ENCODE measurements around the gene PFKFB2.

PFKFB2 gene

DNA sequence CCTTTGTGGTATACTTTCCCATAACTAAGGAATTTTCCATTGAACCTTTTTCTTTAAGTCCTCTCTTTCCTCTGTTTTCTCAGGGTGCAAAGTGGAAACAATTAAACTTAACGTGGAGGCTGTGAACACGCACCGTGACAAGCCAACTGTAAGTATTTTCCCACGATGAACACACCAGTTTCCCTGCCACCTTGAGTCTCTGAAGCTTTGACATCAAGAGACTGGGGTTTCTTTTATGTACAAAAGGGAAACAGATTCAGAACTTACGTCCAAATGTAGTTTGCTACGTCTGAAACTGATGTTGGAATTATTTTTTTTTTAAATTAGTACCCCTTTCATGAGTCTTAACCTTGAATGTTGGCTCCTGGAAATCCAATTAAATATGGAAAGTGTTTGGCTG, 18.4 kb downstream of the PFKFB2 start:
- H3K4me1 ChIP-seq (ENCODE audit: control insufficient read depth in 1 of 2, insufficient read depth in 2 of 2, low read length in 2 of 2): no peaks in the 10 kb centered on the region
- H3K27ac ChIP-seq (ENCODE audit: low read length): no peak overlapping the region
- H3K4me3 ChIP-seq (ENCODE audit: low read depth in 1 of 2, low read length in 2 of 2): no peak overlapping the region
- H3K36me3 ChIP-seq (ENCODE audit: control insufficient read depth in 1 of 2, insufficient read depth in 2 of 2, low read length in 2 of 2): peaks cover 42 to 79% of the 10 kb centered on the region in 2 donors
- H3K27me3 ChIP-seq (ENCODE audit: low read depth, low read length): no peaks in the 10 kb centered on the region
- no peaks in the 10 kb centered on the region for H3K9me3 ChIP-seq (ENCODE audit: control insufficient read depth in 1 of 2, low read length in 2 of 2)

DNA sequence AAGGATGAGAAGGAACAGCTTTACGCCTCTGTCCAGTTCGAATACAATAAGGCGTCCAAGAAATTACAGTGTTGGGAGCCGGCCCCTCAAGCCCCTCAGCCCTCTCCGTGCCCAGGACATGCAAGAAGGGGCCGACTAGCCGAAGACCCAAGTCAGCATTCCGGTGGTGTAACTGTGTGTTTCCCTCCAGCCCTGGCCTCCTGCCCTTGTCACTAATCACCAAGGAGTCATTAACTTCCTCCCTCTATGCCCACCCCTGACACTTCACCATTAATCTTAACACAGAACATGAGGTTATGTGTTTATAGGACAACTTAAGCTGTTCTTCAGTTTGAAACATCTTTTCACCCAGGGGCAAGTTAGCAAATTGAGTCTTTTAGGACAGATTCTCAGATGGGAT, 19.2 kb downstream of the PFKFB2 start:
- no peaks in the 10 kb centered on the region for H3K27me3 ChIP-seq (ENCODE audit: low read depth, low read length)
- peaks cover 42 to 71% of the 10 kb centered on the region in 2 donors for H3K36me3 ChIP-seq (ENCODE audit: control insufficient read depth in 1 of 2, insufficient read depth in 2 of 2, low read length in 2 of 2)
- H3K9me3 ChIP-seq (ENCODE audit: control insufficient read depth in 1 of 2, low read length in 2 of 2): no peaks in the 10 kb centered on the region
- H3K4me3 ChIP-seq (ENCODE audit: low read depth in 1 of 2, low read length in 2 of 2): no peak overlapping the region
- H3K4me1 ChIP-seq (ENCODE audit: control insufficient read depth in 1 of 2, insufficient read depth in 2 of 2, low read length in 2 of 2): no peaks in the 10 kb centered on the region
- no peak overlapping the region for H3K27ac ChIP-seq (ENCODE audit: low read length)

DNA sequence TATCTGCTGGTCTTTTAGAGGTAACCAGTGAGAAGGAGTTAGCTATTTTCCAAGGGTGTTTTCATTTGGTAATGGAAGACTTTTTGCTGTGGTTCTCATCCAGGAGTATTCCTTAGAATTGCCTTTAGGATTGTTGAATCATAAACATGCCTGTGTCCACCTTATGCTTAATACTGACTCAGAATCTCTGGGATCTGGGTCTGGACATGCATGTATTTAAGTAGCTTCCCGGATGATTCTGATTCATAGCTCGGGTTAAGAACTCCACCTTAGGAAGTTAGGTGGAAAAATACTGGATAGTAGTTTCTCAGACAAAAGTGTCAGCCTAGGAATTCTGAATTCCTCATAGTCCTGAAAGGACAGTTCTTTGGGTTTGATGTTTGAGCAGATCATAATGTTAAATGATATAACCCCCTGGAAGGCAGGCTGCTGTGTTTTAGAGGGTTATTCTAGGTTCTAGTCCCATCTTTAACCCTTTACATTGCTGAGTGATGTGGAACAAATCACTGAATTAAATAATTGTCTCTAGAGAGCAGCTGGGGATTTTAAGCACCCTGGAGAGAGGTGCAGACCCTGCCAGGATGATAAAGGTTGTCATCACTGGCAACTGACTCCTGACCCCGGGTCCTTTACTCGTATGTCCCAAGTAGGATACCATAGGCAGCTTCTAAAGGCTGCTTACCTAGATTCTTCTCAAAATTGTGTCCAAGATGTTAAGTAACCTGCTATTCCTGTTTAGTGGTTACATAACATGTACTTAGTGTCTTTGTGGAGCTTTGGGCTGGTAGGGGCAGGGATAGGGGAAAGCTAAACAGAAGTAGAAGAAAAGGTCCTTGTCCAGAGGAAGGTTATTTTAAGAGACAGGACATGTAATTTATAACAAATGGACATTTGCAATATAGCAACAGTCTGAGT, 21.1 kb downstream of the PFKFB2 start:
- Histone ChIP-seq H3K4me1 (ENCODE audit: control insufficient read depth in 1 of 2, insufficient read depth in 2 of 2, low read length in 2 of 2) (no peaks in the 10 kb centered on the region), H3K27ac (ENCODE audit: low read length) (no peak overlapping the region), H3K36me3 (ENCODE audit: control insufficient read depth in 1 of 2, insufficient read depth in 2 of 2, low read length in 2 of 2) (peaks cover 33 to 60% of the 10 kb centered on the region in 2 donors), H3K27me3 (ENCODE audit: low read depth, low read length) (no peaks in the 10 kb centered on the region), H3K4me3 (ENCODE audit: low read depth in 1 of 2, low read length in 2 of 2) (no peak overlapping the region), H3K9me3 (ENCODE audit: control insufficient read depth in 1 of 2, low read length in 2 of 2) (no peaks in the 10 kb centered on the region)

DNA sequence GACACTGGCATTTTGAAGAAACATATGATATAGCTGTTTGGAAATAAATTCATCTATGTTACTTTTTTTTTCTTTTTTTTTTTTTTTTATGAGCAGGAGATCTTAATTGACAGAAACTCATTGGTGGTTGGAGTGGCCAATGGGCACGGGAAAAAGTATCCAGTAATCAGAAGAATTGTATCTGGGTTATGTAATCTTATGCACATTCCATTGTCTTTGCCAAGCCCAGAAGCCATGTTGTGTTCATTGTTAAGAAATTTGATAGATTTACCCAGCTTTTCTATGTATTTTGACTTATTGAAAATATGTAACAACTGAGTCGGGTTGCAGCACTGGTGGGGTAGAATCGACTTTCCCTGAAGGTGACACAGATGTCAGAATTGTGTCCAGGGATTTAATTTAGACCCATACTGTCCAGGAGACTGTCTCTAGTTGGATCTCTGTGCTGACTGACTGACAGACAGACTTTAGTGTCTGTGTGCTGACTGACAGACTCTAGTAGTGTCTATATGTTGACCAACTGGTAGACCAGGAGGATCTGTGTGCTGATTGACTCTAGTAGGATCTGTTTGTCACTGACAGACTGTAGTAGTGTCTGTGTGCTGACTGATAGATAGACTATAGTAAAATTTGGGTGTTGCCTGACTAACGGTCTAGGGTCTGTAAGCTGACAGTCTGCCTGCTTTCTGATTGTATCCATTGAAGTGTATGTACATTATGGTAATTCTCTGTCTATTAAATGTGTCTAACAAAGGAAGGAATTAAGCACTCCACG, 23.3 kb downstream of the PFKFB2 start:
- no peak overlapping the region for H3K4me3 ChIP-seq (ENCODE audit: low read depth in 1 of 2, low read length in 2 of 2)
- peaks cover 22 to 46% of the 10 kb centered on the region in 2 donors for H3K36me3 ChIP-seq (ENCODE audit: control insufficient read depth in 1 of 2, insufficient read depth in 2 of 2, low read length in 2 of 2)
- no peaks in the 10 kb centered on the region for H3K4me1 ChIP-seq (ENCODE audit: control insufficient read depth in 1 of 2, insufficient read depth in 2 of 2, low read length in 2 of 2)
- H3K27me3 ChIP-seq (ENCODE audit: low read depth, low read length): no peaks in the 10 kb centered on the region
- H3K27ac ChIP-seq (ENCODE audit: low read length): no peak overlapping the region
- H3K9me3 ChIP-seq (ENCODE audit: control insufficient read depth in 1 of 2, low read length in 2 of 2): no peaks in the 10 kb centered on the region

DNA sequence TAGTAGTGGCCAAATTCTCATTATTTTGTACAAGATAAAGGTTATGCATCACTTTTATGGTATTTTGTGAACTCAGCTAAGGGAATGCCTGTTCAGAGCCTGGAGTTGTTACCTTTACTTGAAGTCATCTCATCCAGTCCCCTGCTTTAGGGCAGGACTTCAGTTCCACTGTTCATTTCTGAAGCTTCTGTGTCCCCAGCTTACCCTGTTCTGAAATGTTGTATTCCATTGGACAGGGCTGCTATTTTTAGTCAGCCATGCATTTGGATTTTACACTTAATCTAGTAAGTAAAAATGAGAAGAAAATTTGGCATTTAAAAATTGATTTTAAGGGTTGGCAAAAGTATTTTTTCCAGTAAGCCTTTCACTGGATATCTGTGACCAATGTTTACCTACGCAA, 23.9 kb downstream of the PFKFB2 start:
- Histone ChIP-seq H3K4me3 (ENCODE audit: low read depth in 1 of 2, low read length in 2 of 2) (no peak overlapping the region), H3K4me1 (ENCODE audit: control insufficient read depth in 1 of 2, insufficient read depth in 2 of 2, low read length in 2 of 2) (no peaks in the 10 kb centered on the region), H3K27me3 (ENCODE audit: low read depth, low read length) (no peaks in the 10 kb centered on the region), H3K36me3 (ENCODE audit: control insufficient read depth in 1 of 2, insufficient read depth in 2 of 2, low read length in 2 of 2) (peaks cover 16 to 40% of the 10 kb centered on the region in 2 donors), H3K27ac (ENCODE audit: low read length) (no peak overlapping the region), H3K9me3 (ENCODE audit: control insufficient read depth in 1 of 2, low read length in 2 of 2) (no peaks in the 10 kb centered on the region)

DNA sequence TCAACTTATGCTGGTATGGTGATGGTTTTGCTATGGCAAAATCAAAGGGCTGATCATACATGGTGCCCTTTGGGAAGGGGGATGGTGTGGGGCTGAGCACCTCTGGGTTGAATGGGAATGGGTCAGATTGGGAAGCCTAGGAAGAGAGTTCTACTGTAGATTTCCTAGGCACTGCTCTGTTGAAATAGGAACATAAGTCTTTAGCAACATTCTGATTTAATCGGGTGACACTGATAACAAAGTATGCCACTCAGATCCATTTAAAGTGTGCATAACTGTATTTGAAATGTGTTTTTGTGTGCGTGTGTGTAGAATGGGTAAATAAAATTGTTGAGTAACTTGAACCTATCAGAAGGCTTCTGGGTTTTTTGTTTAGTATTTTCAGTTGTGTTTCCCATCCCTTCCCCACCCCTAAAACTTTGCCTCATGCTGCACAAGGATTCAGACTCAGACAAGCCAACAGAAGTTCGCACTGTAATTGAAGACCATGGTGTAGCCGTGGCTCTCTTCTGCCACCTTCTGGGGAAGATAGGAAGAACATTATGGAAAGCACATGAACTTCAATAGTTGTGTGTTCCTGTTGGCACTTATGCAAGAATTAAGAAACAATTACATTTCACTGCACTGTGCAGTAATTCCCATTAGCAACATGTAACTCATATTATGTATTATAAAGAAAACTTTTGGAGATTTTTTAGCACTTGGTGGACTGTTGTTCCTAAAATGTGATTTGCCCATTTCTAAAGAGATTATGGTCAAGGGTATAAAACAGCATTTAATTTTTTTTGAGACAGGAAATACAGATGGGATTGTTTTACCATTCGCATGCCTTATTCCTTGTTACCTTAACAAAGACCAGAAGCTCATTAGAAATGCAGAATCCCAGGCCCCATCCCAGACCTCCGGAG, 24.6 kb downstream of the PFKFB2 start:
- Histone ChIP-seq H3K27ac (ENCODE audit: low read length) (no peak overlapping the region), H3K27me3 (ENCODE audit: low read depth, low read length) (no peaks in the 10 kb centered on the region), H3K4me1 (ENCODE audit: control insufficient read depth in 1 of 2, insufficient read depth in 2 of 2, low read length in 2 of 2) (no peaks in the 10 kb centered on the region), H3K4me3 (ENCODE audit: low read depth in 1 of 2, low read length in 2 of 2) (no peak overlapping the region), H3K9me3 (ENCODE audit: control insufficient read depth in 1 of 2, low read length in 2 of 2) (no peaks in the 10 kb centered on the region), H3K36me3 (ENCODE audit: control insufficient read depth in 1 of 2, insufficient read depth in 2 of 2, low read length in 2 of 2) (peaks cover 10 to 35% of the 10 kb centered on the region in 2 donors)

DNA sequence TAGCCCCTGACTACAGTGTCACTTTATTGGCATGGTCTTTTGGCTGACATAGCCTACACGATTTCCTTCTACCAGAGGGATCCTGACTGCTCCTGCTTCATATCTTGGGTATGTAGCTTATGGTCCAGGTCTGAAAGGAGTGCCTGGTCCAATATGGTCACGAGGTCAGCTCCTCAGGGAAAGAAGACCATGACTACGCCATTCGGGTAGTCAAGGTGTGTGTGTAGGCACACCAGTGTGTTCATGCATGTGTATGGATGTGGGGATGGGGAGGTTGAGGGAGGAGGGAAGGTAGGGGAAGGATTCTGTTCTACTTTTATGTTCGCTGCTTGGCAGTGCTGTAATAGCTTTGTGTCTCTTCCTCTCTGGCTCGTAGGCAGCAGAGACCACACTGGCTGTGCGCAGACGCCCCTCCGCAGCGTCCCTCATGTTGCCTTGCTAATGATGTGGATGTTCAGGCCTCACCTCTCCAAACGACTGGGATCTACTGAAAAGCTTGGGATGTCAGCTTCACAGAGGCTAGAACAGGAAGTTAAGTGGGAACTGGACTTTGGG, 25.6 kb downstream of the PFKFB2 start:
- no peaks in the 10 kb centered on the region for H3K27me3 ChIP-seq (ENCODE audit: low read depth, low read length)
- no peaks in the 10 kb centered on the region for H3K4me1 ChIP-seq (ENCODE audit: control insufficient read depth in 1 of 2, insufficient read depth in 2 of 2, low read length in 2 of 2)
- peaks cover 8 to 25% of the 10 kb centered on the region in 2 donors for H3K36me3 ChIP-seq (ENCODE audit: control insufficient read depth in 1 of 2, insufficient read depth in 2 of 2, low read length in 2 of 2)
- H3K27ac ChIP-seq (ENCODE audit: low read length): no peak overlapping the region
- no peaks in the 10 kb centered on the region for H3K9me3 ChIP-seq (ENCODE audit: control insufficient read depth in 1 of 2, low read length in 2 of 2)
- H3K4me3 ChIP-seq (ENCODE audit: low read depth in 1 of 2, low read length in 2 of 2): no peak overlapping the region

DNA sequence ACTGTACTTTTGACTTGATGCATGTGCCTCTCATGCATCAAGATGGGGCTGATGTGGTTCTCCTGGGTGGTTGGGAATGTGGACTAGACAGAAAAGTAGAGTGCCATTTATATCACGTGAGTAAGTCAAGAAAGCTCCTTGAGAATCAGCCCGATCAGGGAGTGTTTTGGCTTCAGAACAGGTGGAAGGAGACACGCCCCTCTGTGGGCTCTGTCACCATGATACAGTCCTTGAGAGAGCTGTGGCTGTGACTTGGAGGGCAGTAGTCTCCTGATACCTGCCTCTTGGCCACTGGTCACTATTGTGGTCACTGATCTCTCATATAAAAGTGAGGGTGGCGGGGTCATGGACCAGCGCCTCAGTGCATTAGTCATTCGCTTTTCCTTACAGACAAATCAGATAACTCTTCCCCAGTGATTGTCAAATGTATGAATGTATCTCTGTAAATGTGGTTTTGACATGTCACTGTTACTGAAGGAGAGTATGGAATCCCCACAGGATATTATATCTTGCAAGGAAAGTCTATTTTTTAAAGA, 26.7 kb downstream of the PFKFB2 start:
- no peak overlapping the region for H3K27ac ChIP-seq (ENCODE audit: low read length)
- no peaks in the 10 kb centered on the region for H3K9me3 ChIP-seq (ENCODE audit: control insufficient read depth in 1 of 2, low read length in 2 of 2)
- H3K36me3 ChIP-seq (ENCODE audit: control insufficient read depth in 1 of 2, insufficient read depth in 2 of 2, low read length in 2 of 2): peaks cover 8 to 15% of the 10 kb centered on the region in 2 donors
- H3K4me1 ChIP-seq (ENCODE audit: control insufficient read depth in 1 of 2, insufficient read depth in 2 of 2, low read length in 2 of 2): no peaks in the 10 kb centered on the region
- H3K4me3 ChIP-seq (ENCODE audit: low read depth in 1 of 2, low read length in 2 of 2): no peak overlapping the region
- no peaks in the 10 kb centered on the region for H3K27me3 ChIP-seq (ENCODE audit: low read depth, low read length)

DNA sequence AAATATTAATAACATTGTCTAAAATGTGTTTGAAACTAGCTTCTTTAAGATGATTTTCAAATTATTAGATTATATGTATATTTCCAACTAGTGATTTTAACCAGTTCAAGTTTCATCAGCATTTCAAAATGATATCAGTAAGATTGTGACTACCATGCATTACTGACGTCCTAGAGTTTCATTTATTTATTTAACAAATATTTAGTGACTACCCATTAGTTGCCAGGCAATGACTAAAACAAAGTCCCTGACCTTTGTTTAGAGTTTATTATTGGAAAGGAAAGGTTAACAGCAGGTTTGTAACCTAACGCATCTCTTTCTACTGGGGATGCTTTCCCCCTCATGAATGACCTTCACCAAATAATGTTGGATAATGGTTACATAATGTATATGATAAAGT, 28.0 kb downstream of the PFKFB2 start:
- Histone ChIP-seq H3K27me3 (ENCODE audit: low read depth, low read length) (no peaks in the 10 kb centered on the region), H3K36me3 (ENCODE audit: control insufficient read depth in 1 of 2, insufficient read depth in 2 of 2, low read length in 2 of 2) (peaks cover 8 to 15% of the 10 kb centered on the region in 2 donors), H3K9me3 (ENCODE audit: control insufficient read depth in 1 of 2, low read length in 2 of 2) (no peaks in the 10 kb centered on the region), H3K27ac (ENCODE audit: low read length) (no peak overlapping the region), H3K4me1 (ENCODE audit: control insufficient read depth in 1 of 2, insufficient read depth in 2 of 2, low read length in 2 of 2) (no peaks in the 10 kb centered on the region), H3K4me3 (ENCODE audit: low read depth in 1 of 2, low read length in 2 of 2) (no peak overlapping the region)

DNA sequence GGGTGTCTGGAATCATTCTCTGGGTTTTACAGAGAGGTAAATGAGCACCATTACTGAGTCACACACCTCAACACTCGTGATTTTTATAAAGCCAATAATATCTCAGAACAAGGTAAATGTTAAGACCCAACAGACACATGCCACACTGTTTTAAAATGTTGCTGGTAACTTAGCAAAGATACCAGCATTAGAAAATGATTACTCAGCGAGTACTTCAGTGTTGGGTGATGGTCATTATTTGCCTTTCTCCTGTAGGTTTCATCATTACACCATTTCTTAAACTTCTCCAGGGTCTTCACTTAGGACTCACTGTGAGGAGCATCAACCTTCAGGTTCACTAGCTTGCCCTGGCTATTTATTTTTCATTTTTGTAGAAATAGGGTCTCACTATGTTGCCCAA, 28.7 kb downstream of the PFKFB2 start:
- Histone ChIP-seq H3K4me3 (ENCODE audit: low read depth in 1 of 2, low read length in 2 of 2) (no peak overlapping the region), H3K9me3 (ENCODE audit: control insufficient read depth in 1 of 2, low read length in 2 of 2) (no peaks in the 10 kb centered on the region), H3K4me1 (ENCODE audit: control insufficient read depth in 1 of 2, insufficient read depth in 2 of 2, low read length in 2 of 2) (no peaks in the 10 kb centered on the region), H3K27me3 (ENCODE audit: low read depth, low read length) (no peaks in the 10 kb centered on the region), H3K27ac (ENCODE audit: low read length) (no peak overlapping the region), H3K36me3 (ENCODE audit: control insufficient read depth in 1 of 2, insufficient read depth in 2 of 2, low read length in 2 of 2) (peaks cover 8 to 15% of the 10 kb centered on the region in 2 donors)
